Right renal pelvis (tissue), 4 donors: Measurements from ENCODE around the gene S100Z. TPM values are rescaled to one million over a fixed set of nuclear protein-coding genes. Genes with fewer than 3 reads are reported as not detected.
A peak's percentile ranks its signal among the peaks of the same experiment; 100 is the strongest.
"Not testable (repeated sequence)": the region's sequence is repeated elsewhere in the genome, so short reads cannot be mapped to it uniquely, and the experiment has no call there.

Experiments
- DNase-seq, 4 donors: peaks; one replicate each; pipeline ENCODE4 v3.0.0-alpha.2; 2013; ENCODE audit warnings: low read depth in 4 of 4, low spot score in 3 of 4, missing footprints in 1 of 4
- polyA plus RNA-seq, 4 donors: library from polyadenylated mRNA; unstranded; fragments of 120-200 nt; gene quantifications; one replicate each; pipeline ENCODE4 v1.2.1, GENCODE V29; 2013; ENCODE audit not compliant: insufficient read length in 4 of 4

S100Z gene
- polyA plus RNA-seq, 4 donors, result 0.10 to 0.41 TPM; not detected in 2

GRCh38 chr5:76867827-76868693 is 18.2 kb downstream of the S100Z start:
- peak; percentile 36 to 60 (median 50) for DNase-seq

DNA sequence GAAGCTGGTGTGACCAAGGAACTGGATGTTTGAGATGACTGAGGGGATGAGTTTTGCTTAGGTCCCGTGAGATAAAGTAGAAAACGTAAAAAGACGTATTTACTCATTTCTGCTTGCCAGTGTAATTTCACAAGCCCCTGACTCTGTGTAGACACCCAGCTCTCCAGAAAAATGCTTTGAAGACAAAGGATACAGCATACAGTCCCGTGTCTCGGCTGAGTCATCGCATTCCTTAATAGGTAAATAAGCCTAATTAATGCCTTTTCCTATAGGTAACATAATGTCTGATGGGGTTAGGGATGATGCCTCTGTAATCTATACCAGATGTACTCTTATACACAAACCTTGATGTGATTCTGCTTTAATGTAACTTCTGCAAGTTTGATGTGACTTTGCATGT is 20.2 kb downstream of the S100Z start:
- DNase-seq, result no peak

DNA sequence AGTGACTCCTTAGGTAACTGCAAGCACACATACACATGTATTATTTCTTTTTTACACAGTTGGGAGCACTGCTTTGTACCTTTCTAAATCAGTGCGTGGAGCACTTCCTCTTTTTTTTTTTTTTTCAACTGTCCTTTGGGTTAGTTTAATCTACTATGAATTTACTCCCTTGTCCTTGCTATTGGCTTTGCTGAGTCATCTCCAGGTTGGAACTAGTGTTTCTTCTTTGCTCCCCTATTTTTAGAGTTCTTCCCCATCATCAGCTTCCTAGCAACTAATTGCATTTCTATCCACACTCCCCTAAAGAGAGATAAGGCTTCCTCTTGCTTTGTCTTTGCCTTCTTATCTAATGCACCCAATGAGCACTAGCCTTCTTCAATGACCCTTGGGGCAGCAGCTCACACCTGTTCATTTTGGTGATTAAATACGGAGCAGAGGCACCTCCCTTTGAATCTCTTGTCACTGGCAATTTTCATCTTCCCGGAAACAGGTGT is 24.3 kb downstream of the S100Z start:
- DNase-seq, result no peak

DNA sequence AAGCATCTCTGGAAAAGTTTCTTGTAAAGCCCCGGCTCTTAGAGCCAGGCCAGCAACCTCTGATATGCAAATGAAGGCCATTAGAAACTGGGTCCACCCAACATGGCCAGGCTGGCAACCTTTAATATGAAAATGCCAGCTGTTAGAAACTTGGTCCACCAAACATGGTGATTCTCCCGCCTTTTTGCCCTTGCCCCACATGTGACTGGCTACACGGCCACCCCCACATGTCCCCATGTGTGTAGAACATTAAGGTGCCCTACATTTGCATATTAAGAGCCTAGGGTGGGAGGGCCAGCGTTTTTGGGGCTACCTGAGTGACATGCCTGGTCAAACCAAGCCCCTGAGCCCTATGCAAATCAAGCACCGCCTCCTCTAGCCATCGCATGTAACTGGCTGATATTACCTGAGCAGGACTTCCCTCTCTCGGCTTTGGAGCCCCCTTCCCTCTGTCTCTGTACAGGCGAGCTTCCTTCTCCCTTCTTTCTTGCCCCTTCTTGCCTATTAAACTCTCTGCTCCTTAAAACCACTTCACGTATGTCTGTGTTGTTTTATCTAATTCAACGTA is 39.0 kb downstream of the S100Z start:
- no peak for DNase-seq

DNA sequence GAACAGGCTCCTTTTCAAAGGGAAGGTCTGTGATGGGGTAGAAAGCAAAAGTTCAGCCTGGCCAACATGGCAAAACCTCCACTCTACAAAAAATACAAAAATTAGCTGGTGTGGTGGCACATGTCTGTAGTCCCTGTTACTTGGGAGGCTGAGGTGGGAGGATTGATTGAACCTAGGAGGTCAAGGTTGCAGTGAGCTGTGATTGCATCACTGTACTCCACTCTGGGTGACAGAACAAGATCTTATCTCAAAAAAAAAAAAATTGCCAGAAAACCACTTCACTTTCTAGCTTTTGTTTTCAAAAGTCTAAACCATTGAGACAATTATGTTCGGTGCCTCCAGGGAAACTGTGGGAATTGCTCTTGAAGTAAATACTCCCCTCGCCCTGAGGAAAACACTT is 43.5 kb downstream of the S100Z start:
- DNase-seq, result no peak

DNA sequence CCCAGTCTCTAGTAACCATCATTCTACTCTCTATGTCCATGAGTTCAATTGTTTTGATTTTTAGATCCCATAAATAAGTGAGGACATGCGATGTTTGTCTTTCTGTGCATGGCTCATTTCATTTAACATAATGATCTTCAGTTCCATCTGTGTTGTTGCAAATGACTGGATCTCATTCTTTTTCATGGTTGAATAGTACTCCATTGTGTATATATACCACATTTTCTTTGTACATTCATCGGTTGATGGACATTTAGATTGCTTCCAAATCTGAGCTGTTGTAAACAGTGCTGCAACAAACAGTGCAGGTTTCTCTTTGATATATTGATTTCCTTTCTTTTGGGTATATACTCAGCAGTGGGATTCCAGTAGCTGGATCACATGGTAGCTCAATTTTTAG is 46.4 kb downstream of the S100Z start:
- DNase-seq, result no peak

DNA sequence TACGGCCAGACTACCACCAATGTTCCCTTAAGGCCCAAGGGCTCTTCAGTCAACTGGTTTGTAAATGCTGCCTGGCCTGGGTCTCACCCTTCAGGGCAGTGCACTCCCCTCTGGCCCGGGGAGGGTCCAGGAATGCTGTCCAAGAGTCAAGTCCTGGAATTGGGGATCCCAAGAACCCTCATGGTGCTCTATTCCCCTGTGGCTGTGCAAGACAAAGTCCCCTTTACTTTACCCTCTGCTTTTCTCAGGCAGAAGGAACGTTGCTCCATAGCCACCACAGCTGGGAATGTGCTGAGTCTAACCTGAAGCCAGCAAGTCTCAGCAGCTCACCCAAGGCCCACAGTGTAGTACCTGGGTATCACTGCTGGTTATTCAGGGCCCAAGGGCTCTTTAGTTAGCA is 51.7 kb downstream of the S100Z start:
- no peak for DNase-seq

DNA sequence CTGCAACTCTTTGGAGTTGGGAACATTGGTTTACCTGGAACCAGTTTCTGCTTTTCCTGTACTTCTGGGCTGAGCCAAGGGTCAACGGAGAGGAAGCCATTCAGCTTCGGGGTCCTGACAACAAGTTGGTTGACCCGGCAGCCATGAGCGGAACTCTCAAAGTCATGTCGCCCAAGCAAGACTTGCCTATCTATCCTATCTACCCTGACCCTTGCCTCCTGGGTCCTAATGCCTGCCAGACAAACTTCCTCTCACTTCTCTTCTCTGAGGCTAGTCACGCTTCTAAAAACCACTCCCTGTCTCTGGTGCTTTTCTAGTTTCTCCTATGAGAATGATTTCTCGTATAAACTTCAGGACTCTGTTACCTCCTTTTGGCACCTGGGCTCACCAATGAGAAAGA is 58.4 kb downstream of the S100Z start:
- DNase-seq, result no peak

GRCh38 chr5:76910344-76910933 is 60.6 kb downstream of the S100Z start:
- not testable (repeated sequence) for DNase-seq

GRCh38 chr5:76914671-76915070 is 64.9 kb downstream of the S100Z start:
- not testable (repeated sequence) for DNase-seq

DNA sequence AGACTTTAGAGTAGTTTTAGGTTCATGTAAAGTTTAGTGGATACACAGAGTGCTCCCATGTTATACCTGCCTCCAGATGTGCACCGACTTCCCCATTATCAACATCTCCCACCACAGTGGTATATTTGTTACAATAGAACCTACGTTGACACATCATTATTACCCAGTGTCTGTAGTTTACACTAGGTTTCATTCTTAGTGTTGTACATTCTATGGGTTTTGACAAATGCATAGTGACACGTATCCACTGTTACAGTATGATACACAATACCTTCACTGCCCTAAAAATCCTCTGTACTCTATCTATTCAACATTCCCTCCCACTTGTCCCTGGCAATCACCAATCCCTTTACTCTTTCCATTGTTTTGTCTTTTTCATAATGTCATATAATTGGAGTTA is 68.7 kb downstream of the S100Z start:
- no peak for DNase-seq

- DNase-seq, result no peak
Measured at GRCh38 chr5:76920491-76920890, 70.7 kb downstream of the S100Z start.

- no peak for DNase-seq
Measured at GRCh38 chr5:76926329-76927105, 76.7 kb downstream of the S100Z start.

DNA sequence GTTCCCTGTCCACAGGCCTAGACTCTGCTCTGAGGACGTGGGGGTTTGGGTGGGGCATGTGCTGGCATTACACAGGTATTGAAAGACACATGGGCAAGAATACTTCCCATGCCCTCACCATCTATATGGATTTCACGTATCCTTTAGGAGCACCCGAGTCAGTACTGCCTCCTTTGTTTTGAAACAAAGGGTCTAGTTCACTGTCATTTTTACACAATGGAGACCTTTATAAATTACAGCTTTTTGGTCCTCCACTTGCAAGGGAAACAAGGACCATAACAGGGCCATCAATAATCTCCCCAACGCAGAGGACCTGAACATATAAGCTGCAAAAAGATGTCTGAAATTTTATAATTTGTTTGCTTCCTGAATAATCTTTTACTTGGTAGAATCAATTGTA is 78.1 kb downstream of the S100Z start:
- DNase-seq, result no peak

GRCh38 chr5:76930083-76930482 is 80.3 kb downstream of the S100Z start:
- no peak for DNase-seq

DNA sequence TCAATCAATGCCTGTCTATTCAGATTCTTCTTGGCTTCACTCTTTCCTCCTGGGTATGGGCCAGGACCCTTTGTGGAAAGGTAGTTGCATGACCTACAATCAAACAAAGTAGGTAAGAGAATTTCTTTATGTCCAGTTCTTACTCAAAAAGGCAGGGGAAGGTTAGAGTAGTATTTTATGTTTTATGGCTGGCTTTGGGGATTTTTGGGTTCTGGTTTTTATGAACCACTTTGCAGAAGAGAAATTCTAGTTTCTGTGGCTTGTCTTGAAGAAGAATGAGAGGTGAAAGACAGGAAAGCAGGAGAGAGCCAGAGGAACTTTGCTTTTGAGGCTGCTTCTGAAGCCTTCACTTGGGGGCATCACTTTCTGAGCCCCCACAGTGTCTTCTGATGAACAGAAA is 88.4 kb downstream of the S100Z start:
- DNase-seq, result no peak

- DNase-seq, result no peak
Measured at GRCh38 chr5:76941000-76941399, 91.2 kb downstream of the S100Z start.

GRCh38 chr5:76941442-76941841 is 91.6 kb downstream of the S100Z start:
- DNase-seq, result no peak

GRCh38 chr5:76942581-76942980 is 92.8 kb downstream of the S100Z start:
- DNase-seq, result no peak

DNA sequence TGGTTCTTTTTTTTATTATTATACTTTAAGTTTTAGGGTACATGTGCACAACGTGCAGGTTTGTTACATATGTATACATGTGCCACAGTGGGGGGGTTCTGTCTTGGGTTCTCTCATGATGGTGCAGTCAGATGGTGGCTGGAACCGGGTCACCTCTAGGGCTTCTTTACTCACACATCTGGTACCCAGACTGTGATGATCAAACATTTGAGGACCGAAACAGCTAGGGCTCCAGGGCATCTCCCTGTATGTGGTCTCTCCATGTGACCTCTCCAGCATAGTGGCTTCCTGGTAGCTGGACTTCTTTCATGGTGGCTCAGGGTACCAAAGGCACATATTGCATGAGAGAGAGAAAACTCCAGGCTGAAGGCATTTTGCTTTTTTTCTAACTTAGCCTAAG is 93.2 kb downstream of the S100Z start:
- DNase-seq, result no peak

- DNase-seq, result no peak
Measured at GRCh38 chr5:76944638-76945037, 94.8 kb downstream of the S100Z start.
